Measurements from ENCODE around the gene SELENON.

GRCh38 chr1:25814549-25815087 lies 14.6 kb downstream of the SELENON start:
- TF ChIP-seq ZBTB33 (CRISPR knock-in tag; IDR thresholded peaks at IDR 0.05) (no peak), ZKSCAN8 (CRISPR knock-in tag; IDR thresholded peaks at IDR 0.05) (no peak)

Data from K562 (cell line).